ENCODE measurements around the gene RTCB.

RTCB gene

DNA sequence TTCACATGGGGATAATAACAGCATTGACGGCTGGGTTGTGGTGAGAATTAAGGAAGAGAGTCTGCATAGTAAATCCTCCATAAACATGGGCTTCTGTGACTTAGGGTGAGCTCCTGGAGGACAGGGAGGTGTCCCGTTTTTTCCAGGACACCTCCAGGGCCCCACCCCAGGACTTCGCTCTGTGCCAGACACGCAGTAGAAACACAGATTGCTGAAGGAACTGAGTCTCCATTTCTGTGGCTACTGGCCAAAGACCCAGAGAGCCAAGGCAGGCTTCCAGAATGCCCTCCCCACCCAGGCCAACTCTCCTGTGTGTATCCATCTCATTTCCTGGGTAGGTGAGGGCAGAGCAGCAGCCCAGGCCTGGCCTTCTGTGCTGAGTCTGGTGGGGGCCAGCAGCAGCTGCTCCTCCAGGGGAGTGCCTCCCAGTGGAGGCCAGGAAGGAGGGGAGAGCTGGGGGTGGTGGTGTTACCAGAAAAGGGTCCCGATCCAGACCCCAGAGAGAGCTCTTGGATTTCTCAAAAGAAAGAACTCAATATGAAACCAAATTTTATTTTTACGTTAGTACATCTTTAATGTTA is 63.9 kb downstream of the RTCB start:
- TF ChIP-seq SPI1 (IDR thresholded peaks at IDR 0.05; ENCODE audit: low read depth, low read length) (no peak), POU2F2 (IDR thresholded peaks at IDR 0.05; ENCODE audit: low read depth, low read length) (no peak), TAF1 (IDR thresholded peaks at IDR 0.05; ENCODE audit: low read depth, low read length) (no peak), POLR2AphosphoS5 (IDR thresholded peaks at IDR 0.05; ENCODE audit: low read depth, low read length) (no peak), PAX5 (IDR thresholded peaks at IDR 0.05; ENCODE audit: insufficient read depth, low read length, severe bottlenecking) (no peak), POLR2A (IDR thresholded peaks at IDR 0.05; ENCODE audit: low read depth, low read length) (no peak)
- no peak for DNase-seq (ENCODE audit: insufficient read length, low spot score)
- no peak for FAIRE-seq

DNA sequence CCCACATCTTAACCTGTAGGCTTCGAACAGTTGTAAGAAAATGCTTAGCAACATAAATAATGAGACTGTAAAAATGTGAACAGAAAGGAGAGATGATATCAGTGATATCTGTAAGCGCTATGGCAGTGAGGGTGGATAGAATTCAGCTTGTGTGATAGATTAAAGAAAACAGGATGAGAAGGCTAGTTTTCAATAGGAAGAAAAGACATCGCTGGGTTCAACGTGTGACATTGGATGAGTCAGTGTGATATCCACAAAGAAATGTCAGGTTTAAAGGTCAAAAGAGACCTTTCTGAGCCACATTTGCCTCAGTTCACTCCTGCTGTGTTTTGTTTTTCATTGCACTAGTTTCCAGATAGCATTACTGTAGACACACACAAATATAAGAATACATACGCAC is 68.1 kb downstream of the RTCB start:
- no peak for DNase-seq (ENCODE audit: insufficient read length, low spot score)
- FAIRE-seq: no peak
- TF ChIP-seq TAF1 (IDR thresholded peaks at IDR 0.05; ENCODE audit: low read depth, low read length): no peak
- no peak for TF ChIP-seq PAX5 (IDR thresholded peaks at IDR 0.05; ENCODE audit: insufficient read depth, low read length, severe bottlenecking)
- no peak for TF ChIP-seq POLR2A (IDR thresholded peaks at IDR 0.05; ENCODE audit: low read depth, low read length)

DNA sequence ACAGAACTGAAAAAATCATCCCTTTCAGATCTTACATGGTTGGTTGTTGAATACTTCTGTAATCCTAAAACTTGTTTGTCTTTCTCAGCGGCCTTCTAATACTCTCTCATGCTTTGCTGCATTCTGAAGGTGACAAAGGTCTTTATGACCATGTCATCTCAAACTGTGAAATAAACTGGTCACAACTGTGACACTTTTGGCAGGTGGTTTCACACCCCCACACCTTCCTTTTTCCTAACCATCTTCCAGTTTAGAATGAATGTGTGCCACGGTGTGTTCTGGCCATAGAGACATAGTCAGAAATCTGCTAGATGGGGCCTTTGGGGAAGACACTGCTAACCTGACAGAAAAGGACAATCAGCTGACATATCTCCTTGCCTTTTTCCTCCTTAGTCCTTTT is 69.1 kb downstream of the RTCB start:
- no peak for DNase-seq (ENCODE audit: insufficient read length, low spot score)
- no peak for TF ChIP-seq TAF1 (IDR thresholded peaks at IDR 0.05; ENCODE audit: low read depth, low read length)
- no peak for TF ChIP-seq POLR2AphosphoS5 (IDR thresholded peaks at IDR 0.05; ENCODE audit: low read depth, low read length)
- TF ChIP-seq PAX5 (IDR thresholded peaks at IDR 0.05; ENCODE audit: insufficient read depth, low read length, severe bottlenecking): no peak
- TF ChIP-seq POLR2A (IDR thresholded peaks at IDR 0.05; ENCODE audit: low read depth, low read length): no peak
- TF ChIP-seq POU2F2 (IDR thresholded peaks at IDR 0.05; ENCODE audit: low read depth, low read length): no peak
- TF ChIP-seq SPI1 (IDR thresholded peaks at IDR 0.05; ENCODE audit: low read depth, low read length): no peak
- no peak for FAIRE-seq

DNA sequence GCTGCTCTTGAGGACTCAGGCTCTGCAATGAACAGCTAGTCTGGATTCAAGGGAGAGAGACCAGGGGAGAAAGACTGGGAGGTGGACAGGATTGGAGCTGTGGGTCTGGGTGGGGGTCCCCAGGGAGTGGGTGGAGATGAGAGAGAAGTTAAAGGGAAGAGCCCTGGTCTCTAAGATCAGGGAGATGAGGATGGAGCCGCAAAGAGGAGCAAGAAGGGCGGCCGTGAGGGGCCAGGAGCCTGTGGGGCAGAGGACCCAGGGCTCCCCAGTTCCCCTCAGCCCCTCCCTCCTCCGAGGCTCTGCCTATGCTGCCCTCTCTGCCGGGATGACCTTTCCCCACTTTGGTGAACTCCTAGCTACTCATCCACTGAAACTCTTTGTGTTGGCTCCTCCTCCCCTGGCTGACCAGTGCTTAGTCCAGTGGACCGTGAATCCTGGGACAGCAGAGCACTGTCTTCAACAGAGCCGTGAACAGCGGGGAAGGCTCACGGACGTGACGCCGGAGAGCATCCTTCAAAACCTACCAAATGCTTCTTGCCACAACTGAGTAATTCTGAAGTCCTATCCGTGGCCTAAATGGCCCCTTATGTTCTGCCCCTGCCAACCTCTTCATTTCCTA is 70.8 kb downstream of the RTCB start:
- DNase-seq (ENCODE audit: insufficient read length, low spot score): no peak
- TF ChIP-seq POLR2AphosphoS5 (IDR thresholded peaks at IDR 0.05; ENCODE audit: low read depth, low read length) (no peak), TAF1 (IDR thresholded peaks at IDR 0.05; ENCODE audit: low read depth, low read length) (no peak), POLR2A (IDR thresholded peaks at IDR 0.05; ENCODE audit: low read depth, low read length) (no peak), POU2F2 (IDR thresholded peaks at IDR 0.05; ENCODE audit: low read depth, low read length) (no peak), PAX5 (IDR thresholded peaks at IDR 0.05; ENCODE audit: insufficient read depth, low read length, severe bottlenecking) (no peak)
- FAIRE-seq: no peak

DNA sequence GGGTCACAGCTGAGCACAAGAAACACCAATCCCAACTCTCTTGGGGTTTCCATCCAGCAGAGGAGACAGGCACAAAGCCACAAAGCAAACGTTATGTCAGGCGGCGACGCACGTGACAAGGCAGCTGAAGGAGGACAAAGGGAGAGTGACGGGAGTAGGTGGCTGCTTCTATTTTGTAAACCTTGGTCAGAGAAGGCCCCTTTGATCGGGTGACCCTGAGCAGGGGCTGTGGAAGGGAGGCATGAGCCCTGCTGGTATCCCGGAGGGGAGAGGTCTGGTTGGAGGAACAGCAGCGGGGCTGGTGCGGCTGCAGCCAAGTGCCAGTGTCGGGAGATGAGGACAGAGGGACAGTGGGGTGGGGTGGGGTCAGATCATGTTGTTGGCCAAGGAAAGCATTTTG is 71.6 kb downstream of the RTCB start:
- FAIRE-seq (no peak), DNase-seq (ENCODE audit: insufficient read length, low spot score) (no peak)
- TF ChIP-seq TAF1 (IDR thresholded peaks at IDR 0.05; ENCODE audit: low read depth, low read length) (no peak), POLR2AphosphoS5 (IDR thresholded peaks at IDR 0.05; ENCODE audit: low read depth, low read length) (no peak), SPI1 (IDR thresholded peaks at IDR 0.05; ENCODE audit: low read depth, low read length) (no peak), POLR2A (IDR thresholded peaks at IDR 0.05; ENCODE audit: low read depth, low read length) (no peak), PAX5 (IDR thresholded peaks at IDR 0.05; ENCODE audit: insufficient read depth, low read length, severe bottlenecking) (no peak), POU2F2 (IDR thresholded peaks at IDR 0.05; ENCODE audit: low read depth, low read length) (no peak)

DNA sequence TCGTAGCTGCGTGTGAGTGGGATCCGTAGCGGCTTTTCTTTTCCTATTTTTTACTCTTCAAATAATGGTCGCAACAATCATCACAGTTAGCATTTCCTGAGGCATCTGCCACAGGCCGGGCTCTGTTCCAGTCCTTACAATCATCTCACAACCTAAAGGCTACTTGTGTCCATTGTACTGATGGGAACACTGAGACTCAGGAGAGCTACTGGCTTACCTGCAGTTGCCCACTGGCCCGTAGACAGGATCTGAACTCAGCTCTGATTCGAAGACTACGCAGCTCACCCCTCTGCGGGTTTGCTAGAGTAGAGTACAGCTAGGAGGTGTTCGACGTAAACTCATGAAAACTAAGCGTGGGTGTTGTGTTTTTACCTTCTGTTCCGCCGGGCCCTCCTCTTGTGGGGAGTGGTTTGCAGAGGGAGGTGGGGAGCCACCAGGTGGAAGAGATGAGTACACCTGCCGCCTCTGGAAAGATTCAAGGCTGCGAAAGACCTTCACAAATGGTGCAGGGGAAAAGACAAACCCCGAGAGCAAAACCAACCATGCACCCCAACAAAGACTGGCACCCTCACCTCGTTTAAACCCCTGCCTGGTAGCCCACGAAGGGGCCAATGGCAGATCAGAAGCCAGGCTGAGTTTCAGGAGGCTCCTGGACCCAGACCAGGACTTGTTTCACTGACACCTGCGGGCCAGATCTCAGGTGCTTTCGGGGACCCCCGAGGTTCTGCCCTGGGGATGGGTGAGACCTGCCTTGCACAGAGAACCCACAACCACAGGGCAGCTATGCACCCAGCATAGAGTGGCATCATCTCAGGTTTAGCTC is 72.6 kb downstream of the RTCB start:
- DNase-seq (ENCODE audit: insufficient read length, low spot score): no peak
- no peak for FAIRE-seq
- TF ChIP-seq POLR2AphosphoS5 (IDR thresholded peaks at IDR 0.05; ENCODE audit: low read depth, low read length) (no peak), POLR2A (IDR thresholded peaks at IDR 0.05; ENCODE audit: low read depth, low read length) (no peak), TAF1 (IDR thresholded peaks at IDR 0.05; ENCODE audit: low read depth, low read length) (no peak), POU2F2 (IDR thresholded peaks at IDR 0.05; ENCODE audit: low read depth, low read length) (no peak), PAX5 (IDR thresholded peaks at IDR 0.05; ENCODE audit: insufficient read depth, low read length, severe bottlenecking) (no peak), SPI1 (IDR thresholded peaks at IDR 0.05; ENCODE audit: low read depth, low read length) (no peak)

DNA sequence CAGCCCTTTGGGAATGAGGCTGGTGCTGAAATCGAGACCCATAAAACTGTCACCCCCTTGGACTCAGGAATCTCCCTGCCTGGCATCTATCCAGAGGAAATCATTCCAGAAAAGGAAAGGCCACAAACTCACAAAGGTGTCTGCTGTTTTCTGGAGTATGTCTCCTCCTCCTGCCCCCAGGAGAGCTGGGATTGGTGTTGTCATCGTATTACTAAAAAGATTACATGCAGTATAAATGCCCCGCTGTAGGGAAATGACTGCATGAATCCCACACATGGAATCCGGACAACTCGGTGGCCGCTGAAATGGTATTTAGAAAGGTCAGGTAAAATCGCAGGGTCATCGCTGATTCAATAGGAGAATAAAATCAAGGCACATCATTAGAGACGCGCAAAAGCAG is 73.3 kb downstream of the RTCB start:
- TF ChIP-seq POLR2A (IDR thresholded peaks at IDR 0.05; ENCODE audit: low read depth, low read length) (no peak), POLR2AphosphoS5 (IDR thresholded peaks at IDR 0.05; ENCODE audit: low read depth, low read length) (no peak), TAF1 (IDR thresholded peaks at IDR 0.05; ENCODE audit: low read depth, low read length) (no peak), SPI1 (IDR thresholded peaks at IDR 0.05; ENCODE audit: low read depth, low read length) (no peak), POU2F2 (IDR thresholded peaks at IDR 0.05; ENCODE audit: low read depth, low read length) (no peak), PAX5 (IDR thresholded peaks at IDR 0.05; ENCODE audit: insufficient read depth, low read length, severe bottlenecking) (no peak)
- no peak for FAIRE-seq
- DNase-seq (ENCODE audit: insufficient read length, low spot score): no peak

All from GM12891 (cell line).